IMR-90 (cell line): Measurements from ENCODE around the gene AMDHD2. TPM values are rescaled to one million over a fixed set of nuclear protein-coding genes. Genes with fewer than 3 reads are reported as not detected.
A peak's percentile ranks its signal among the peaks of the same experiment; 100 is the strongest.

Experiments used
- ATAC-seq: fragments of 200-7000 bp; cut with Tn5 transposase; 2 replicates; pipeline ENCODE4 v1.9.1; 2020; ENCODE audit warnings: low read depth, mild to moderate bottlenecking, moderate library complexity
- BruUV-seq: library from RNA; stranded (reverse); fragments of 400-500 nt; replicated peaks from 2 replicates; lab custom pipeline; 2021; lab: Mats Ljungman, UMichigan
- CTCF ChIA-PET: fragments of 300-600 bp; formaldehyde crosslinking; extraction: SDS; loops from one replicate; lab custom pipeline; 2021; ENCODE audit warnings: antibody characterized with exemption; lab: Yijun Ruan, JAX
- POLR2A ChIA-PET: fragments of 300-600 bp; sonication (Branson Sonifier 250); formaldehyde crosslinking; loops from one replicate; lab custom pipeline; 2022; ENCODE audit warnings: antibody characterized with exemption; ENCODE audit not compliant: unreplicated experiment; lab: Charles Lee
- DNase-seq: peaks from one replicate; pipeline ENCODE4 v3.0.0; 2013
- H2AFZ ChIP-seq: replicated peaks from 2 replicates; pipeline ENCODE3; 2013; ENCODE audit warnings: low read length, mild to moderate bottlenecking; ENCODE audit not compliant: poor library complexity
- H2AK5ac ChIP-seq: 2 replicates; pipeline ENCODE4 v1.6.1; 2013; ENCODE audit warnings: low read depth, low read length, inconsistent platforms
- H2AK9ac ChIP-seq: replicated peaks from 2 replicates; pipeline ENCODE3; 2013; ENCODE audit warnings: mild to moderate bottlenecking, low read depth, low read length, moderate library complexity; ENCODE audit not compliant: poor library complexity
- H2BK120ac ChIP-seq: 2 replicates; pipeline ENCODE4 v1.6.1; 2013; ENCODE audit warnings: low read depth, low read length, inconsistent platforms
- H2BK15ac ChIP-seq: 3 replicates; pipeline ENCODE4 v1.6.1; 2013; ENCODE audit warnings: low read depth, low read length, inconsistent platforms
- H2BK20ac ChIP-seq: 2 replicates; pipeline ENCODE4 v1.6.1; 2013; ENCODE audit warnings: low read depth, mild to moderate bottlenecking, inconsistent platforms, low read length, moderate library complexity
- H2BK5ac ChIP-seq: 2 replicates; pipeline ENCODE4 v1.6.1; 2013; ENCODE audit warnings: mild to moderate bottlenecking, low read depth, low read length, inconsistent platforms; ENCODE audit not compliant: poor library complexity, severe bottlenecking
- H3K14ac ChIP-seq: replicated peaks from 2 replicates; pipeline ENCODE4 v1.6.1; 2013; ENCODE audit warnings: low read depth, low read length, inconsistent platforms
- H3K18ac ChIP-seq: 2 replicates; pipeline ENCODE4 v1.6.1; 2013; ENCODE audit warnings: low read depth, low read length, control low read depth
- H3K23ac ChIP-seq: 2 replicates; pipeline ENCODE4 v1.6.1; 2013; ENCODE audit warnings: low read depth, low read length, inconsistent platforms
- H3K27ac ChIP-seq: 2 replicates; pipeline ENCODE4 v1.5.1; 2013; ENCODE audit warnings: mild to moderate bottlenecking, control low read depth, low read length; ENCODE audit not compliant: insufficient read depth
- H3K27me3 ChIP-seq: 2 replicates; pipeline ENCODE4 v1.6.1; 2013; ENCODE audit warnings: low read length; ENCODE audit not compliant: control insufficient read depth, insufficient read depth
- H3K36me3 ChIP-seq: 2 replicates; pipeline ENCODE4 v1.6.1; 2013; ENCODE audit warnings: low read length, mixed read lengths; ENCODE audit not compliant: control insufficient read depth, insufficient read depth
- H3K4ac ChIP-seq: 2 replicates; pipeline ENCODE4 v1.6.1; 2013; ENCODE audit warnings: low read depth, low read length, inconsistent platforms
- H3K4me1 ChIP-seq: 2 replicates; pipeline ENCODE4 v1.6.1; 2013; ENCODE audit warnings: low read length, mixed read lengths; ENCODE audit not compliant: control insufficient read depth, insufficient read depth
- H3K4me2 ChIP-seq: 2 replicates; pipeline ENCODE4 v1.6.1; 2013; ENCODE audit warnings: low read depth, mild to moderate bottlenecking, control low read depth, low read length, moderate library complexity
- H3K4me3 ChIP-seq: 2 replicates; pipeline ENCODE4 v1.5.1; 2013; ENCODE audit warnings: low read depth, mild to moderate bottlenecking, control low read depth, low read length, moderate library complexity; ENCODE audit not compliant: insufficient read depth
- H3K56ac ChIP-seq: 2 replicates; pipeline ENCODE4 v1.6.1; 2013; ENCODE audit warnings: low read length, inconsistent platforms; ENCODE audit not compliant: insufficient read depth; ENCODE audit errors: extremely low read depth
- H3K79me1 ChIP-seq, 2 experiments: 2 replicates each; pipeline ENCODE4 v1.6.1; 2013; ENCODE audit warnings: low read length in 2 of 2, inconsistent platforms in 1 of 2, low read depth in 1 of 2
- H3K9ac ChIP-seq: 2 replicates; pipeline ENCODE4 v1.6.1; 2013; ENCODE audit warnings: low read depth, low read length, control low read depth
- H3K9me1 ChIP-seq: 2 replicates; pipeline ENCODE4 v1.6.1; 2013; ENCODE audit warnings: low read length, inconsistent platforms; ENCODE audit not compliant: insufficient read depth
- H3K9me3 ChIP-seq: 2 replicates; pipeline ENCODE4 v1.6.1; 2013; ENCODE audit warnings: low read length; ENCODE audit not compliant: control insufficient read depth, insufficient read depth
- H4K20me1 ChIP-seq: 2 replicates; pipeline ENCODE4 v1.6.1; 2013; ENCODE audit warnings: low read length, inconsistent platforms; ENCODE audit not compliant: insufficient read depth
- H4K5ac ChIP-seq: 2 replicates; pipeline ENCODE4 v1.6.1; 2013; ENCODE audit warnings: mild to moderate bottlenecking, low read depth, low read length, control low read depth
- H4K8ac ChIP-seq, 2 experiments: 2 replicates each; pipeline ENCODE4 v1.6.1; 2013; ENCODE audit warnings: low read depth in 2 of 2, low read length in 2 of 2, control low read depth in 1 of 2, inconsistent platforms in 1 of 2
- H4K91ac ChIP-seq: 2 replicates; pipeline ENCODE4 v1.6.1; 2013; ENCODE audit warnings: low read depth, low read length, inconsistent platforms; ENCODE audit not compliant: insufficient read depth
- BHLHE40 ChIP-seq: fragments of 150-350 bp; IDR thresholded peaks from 2 replicates; pipeline ENCODE4 v1.6.1; 2016; ENCODE audit warnings: mild to moderate bottlenecking, low read depth, low read length
- CEBPB ChIP-seq: IDR thresholded peaks from 2 replicates; pipeline ENCODE4 v1.6.1; 2012; ENCODE audit warnings: low read depth, low read length, improper control_type of control experiment
- CHD1 ChIP-seq: IDR thresholded peaks from 2 replicates; pipeline ENCODE4 v1.6.1; 2012; ENCODE audit warnings: low read depth, low read length, improper control_type of control experiment
- FOS ChIP-seq: fragments of 150-350 bp; IDR thresholded peaks from 2 replicates; pipeline ENCODE4 v1.6.1; 2016; ENCODE audit warnings: low read depth, low read length
- MAFK ChIP-seq: IDR thresholded peaks from 2 replicates; pipeline ENCODE4 v1.6.1; 2012; ENCODE audit warnings: low read depth, low read length, improper control_type of control experiment
- MAZ ChIP-seq: IDR thresholded peaks from 2 replicates; pipeline ENCODE4 v1.6.1; 2012; ENCODE audit warnings: low read depth, mild to moderate bottlenecking, low read length, improper control_type of control experiment, moderate library complexity, borderline replicate concordance
- MXI1 ChIP-seq: IDR thresholded peaks from 2 replicates; pipeline ENCODE4 v1.6.1; 2012; ENCODE audit warnings: low read depth, mild to moderate bottlenecking, low read length, moderate library complexity, borderline replicate concordance
- NFE2L2 ChIP-seq: fragments of 150-350 bp; IDR thresholded peaks from 2 replicates; pipeline ENCODE4 v1.6.1; 2016; ENCODE audit warnings: low read depth, mild to moderate bottlenecking, low read length
- POLR2A ChIP-seq: IDR thresholded peaks from 2 replicates; pipeline ENCODE4 v1.6.1; 2012; ENCODE audit warnings: mild to moderate bottlenecking, low read depth, low read length
- RAD21 ChIP-seq: IDR thresholded peaks from 2 replicates; pipeline ENCODE4 v1.6.1; 2012; ENCODE audit warnings: low read length, improper control_type of control experiment
- RFX5 ChIP-seq: IDR thresholded peaks from 2 replicates; pipeline ENCODE4 v1.8.0; 2012; ENCODE audit warnings: low read depth, mild to moderate bottlenecking, low read length, moderate library complexity
- SMC3 ChIP-seq: fragments of 150-350 bp; IDR thresholded peaks from 2 replicates; pipeline ENCODE4 v1.6.1; 2016; ENCODE audit warnings: low read depth, mild to moderate bottlenecking, antibody characterized with exemption, low read length, moderate library complexity
- WGBS, 2 experiments: methylation state at CpG; one replicate each; pipeline versions ENCODE4 v1.1.5 to v1.1.7; 2013; ENCODE audit warnings: missing lambda C conversion rate in 2 of 2; ENCODE audit not compliant: insufficient read length in 1 of 2; ENCODE audit errors: extremely low coverage in 2 of 2; 5-methylcytosine and 5-hydroxymethylcytosine counted together
- dilution Hi-C: fragments of 300-500 bp; cut with HindIII; formaldehyde crosslinking; loops from one replicate; pipeline ENCODE4 v1.14.3; 2018; ENCODE audit warnings: low sequenced_read_pairs; ENCODE audit not compliant: unreplicated experiment
- in situ Hi-C: fragments of 300-500 bp; cut with MboI; formaldehyde crosslinking; loops from 3 replicates; pipeline ENCODE4 v1.14.3; 2019; ENCODE audit warnings: low sequenced_read_pairs, inconsistent platforms, mixed read lengths
- intact Hi-C: fragments of 100-400 bp; cut with micrococcal nuclease; formaldehyde crosslinking; loops from 2 replicates; pipeline ENCODE4 v1.10.0; 2022
- polyA plus RNA-seq, 3 experiments: library from polyadenylated mRNA; depleted of rRNA; stranded (reverse); fragments of >200 nt; gene quantifications; 2 replicates each; pipeline ENCODE4 v1.2.3, GENCODE V29; 2012; ENCODE audit warnings: low replicate concordance in 1 of 3
- total RNA-seq: library from RNA; depleted of rRNA; stranded (reverse); fragments of >200 nt; gene quantifications from 2 replicates; pipeline ENCODE4 v1.2.3, GENCODE V29; 2012
- TF ChIP-seq, protein P1 (sequence below): conservative IDR thresholded peaks from 2 replicates; pipeline ENCODE4 v1.5.1; 2012; ENCODE audit warnings: mild to moderate bottlenecking, low read depth, low read length, improper control_type of control experiment
- TF ChIP-seq, protein P2 (sequence below): fragments of 150-350 bp; IDR thresholded peaks from 2 replicates; pipeline ENCODE4 v1.6.1; 2016; ENCODE audit warnings: low read depth, mild to moderate bottlenecking, low read length, moderate library complexity, borderline replicate concordance
- TF ChIP-seq, protein P3 (sequence below): fragments of 150-350 bp; IDR thresholded peaks from 2 replicates; pipeline ENCODE4 v1.6.1; 2017; ENCODE audit warnings: mild to moderate bottlenecking, antibody characterized with exemption, low read length, low read depth

AMDHD2 gene
- total and polyA plus RNA-seq, 2 of the 4 experiments (the other 2 are of a cell fraction), result 10.6 to 30.3 TPM

DNA sequence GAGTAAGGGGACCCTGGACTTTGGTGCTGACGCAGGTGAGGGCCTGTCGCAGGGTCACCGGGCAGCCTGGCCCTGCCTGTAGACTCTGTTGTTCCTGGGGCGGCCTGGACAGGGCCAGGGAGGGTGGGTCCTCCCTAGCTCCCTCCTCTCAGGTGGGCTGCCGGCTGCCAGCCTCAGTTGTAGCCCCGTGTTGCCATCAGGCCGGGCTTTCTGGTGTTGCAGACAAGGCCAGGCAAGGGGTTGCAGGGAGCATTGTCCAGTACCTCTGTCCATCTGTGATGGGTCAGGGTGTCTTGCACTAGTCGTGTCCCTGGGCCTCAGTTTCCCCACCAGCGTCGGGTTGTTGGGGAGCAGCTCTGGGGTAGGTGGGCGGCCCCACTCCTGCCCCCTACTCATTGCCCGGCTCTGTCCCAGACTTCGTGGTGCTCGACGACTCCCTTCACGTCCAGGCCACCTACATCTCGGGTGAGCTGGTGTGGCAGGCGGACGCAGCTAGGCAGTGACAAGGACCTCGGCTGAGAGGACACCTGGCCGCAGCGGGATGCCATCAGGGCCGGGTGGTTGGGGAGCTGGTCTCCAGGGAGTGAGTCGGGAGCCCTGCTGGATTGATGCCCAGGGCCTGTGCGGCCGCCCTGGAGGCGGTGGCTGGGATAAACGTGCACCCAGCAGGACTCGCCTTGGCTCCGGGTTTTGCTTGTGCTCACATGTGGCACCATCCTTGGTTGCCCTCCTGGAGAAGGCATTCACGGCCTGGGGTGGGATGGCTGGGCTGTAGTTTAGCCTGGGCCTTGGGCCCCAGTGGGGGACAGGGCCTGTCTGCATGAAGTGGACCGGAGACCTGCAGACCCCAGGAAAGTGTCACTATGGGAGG lies 9.1 kb downstream of the AMDHD2 start:
- no peak for ATAC-seq
- Histone ChIP-seq H3K23ac (no peak overlapping the region), H2BK5ac (no peak overlapping the region), H4K20me1 (no peaks in the 10 kb centered on the region; the same call in none of the 2 replicates), H3K79me1 (peaks cover 4 to 33% of the 10 kb centered on the region in 2 experiments; a peak in 3 of 4 replicates), H3K4ac (no peak overlapping the region), H3K14ac (no peak overlapping the region), H3K4me3 (no peak overlapping the region), H3K9me1 (0 out of 2 replicates have a peak, but pooled peaks cover 4% of the 10 kb centered on the region), H3K27ac (no peak overlapping the region), H3K9me3 (no peaks in the 10 kb centered on the region), H4K5ac (no peak overlapping the region), H2AK5ac (no peak overlapping the region), H3K36me3 (peaks cover 44% of the 10 kb centered on the region), H2BK20ac (no peak overlapping the region), H4K91ac (no peak overlapping the region), H3K9ac (no peak overlapping the region), H2AFZ (no peak overlapping the region), H3K56ac (no peak overlapping the region), H3K4me1 (peaks cover 10% of the 10 kb centered on the region), H3K4me2 (no peak overlapping the region), H2BK120ac (no peak overlapping the region), H3K18ac (no peak overlapping the region), H4K8ac (no peak overlapping the region), H3K27me3 (no peaks in the 10 kb centered on the region), H2BK15ac (no peak overlapping the region), H2AK9ac (no peak overlapping the region)
- WGBS, 2 experiments, result 90% methylated on average over 19 of the region's 32 CpGs; no CpG with 5 or more reads in 1 of the 2 experiments
- POLR2A ChIA-PET, result interaction anchor here (0.9 kb wide), 1 partner anchor 9 kb away, joined by 3 read pairs; the partner anchor contains the start of gene AMDHD2
- intact Hi-C loops (no loop called here), dilution Hi-C loops (no loop called here), in situ Hi-C loops (no loop called here)
- CTCF ChIA-PET, result no interaction called here
- TF ChIP-seq MAFK (no peak), RAD21 (no peak), NFE2L2 (no peak), FOS (no peak), CEBPB (no peak), MAZ (no peak), RFX5 (no peak), POLR2A (no peak), MXI1 (no peak), CHD1 (no peak), BHLHE40 (no peak), SMC3 (no peak)
- TF ChIP-seq, protein P1, sequence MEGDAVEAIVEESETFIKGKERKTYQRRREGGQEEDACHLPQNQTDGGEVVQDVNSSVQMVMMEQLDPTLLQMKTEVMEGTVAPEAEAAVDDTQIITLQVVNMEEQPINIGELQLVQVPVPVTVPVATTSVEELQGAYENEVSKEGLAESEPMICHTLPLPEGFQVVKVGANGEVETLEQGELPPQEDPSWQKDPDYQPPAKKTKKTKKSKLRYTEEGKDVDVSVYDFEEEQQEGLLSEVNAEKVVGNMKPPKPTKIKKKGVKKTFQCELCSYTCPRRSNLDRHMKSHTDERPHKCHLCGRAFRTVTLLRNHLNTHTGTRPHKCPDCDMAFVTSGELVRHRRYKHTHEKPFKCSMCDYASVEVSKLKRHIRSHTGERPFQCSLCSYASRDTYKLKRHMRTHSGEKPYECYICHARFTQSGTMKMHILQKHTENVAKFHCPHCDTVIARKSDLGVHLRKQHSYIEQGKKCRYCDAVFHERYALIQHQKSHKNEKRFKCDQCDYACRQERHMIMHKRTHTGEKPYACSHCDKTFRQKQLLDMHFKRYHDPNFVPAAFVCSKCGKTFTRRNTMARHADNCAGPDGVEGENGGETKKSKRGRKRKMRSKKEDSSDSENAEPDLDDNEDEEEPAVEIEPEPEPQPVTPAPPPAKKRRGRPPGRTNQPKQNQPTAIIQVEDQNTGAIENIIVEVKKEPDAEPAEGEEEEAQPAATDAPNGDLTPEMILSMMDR, result no peak
- TF ChIP-seq, protein P2, sequence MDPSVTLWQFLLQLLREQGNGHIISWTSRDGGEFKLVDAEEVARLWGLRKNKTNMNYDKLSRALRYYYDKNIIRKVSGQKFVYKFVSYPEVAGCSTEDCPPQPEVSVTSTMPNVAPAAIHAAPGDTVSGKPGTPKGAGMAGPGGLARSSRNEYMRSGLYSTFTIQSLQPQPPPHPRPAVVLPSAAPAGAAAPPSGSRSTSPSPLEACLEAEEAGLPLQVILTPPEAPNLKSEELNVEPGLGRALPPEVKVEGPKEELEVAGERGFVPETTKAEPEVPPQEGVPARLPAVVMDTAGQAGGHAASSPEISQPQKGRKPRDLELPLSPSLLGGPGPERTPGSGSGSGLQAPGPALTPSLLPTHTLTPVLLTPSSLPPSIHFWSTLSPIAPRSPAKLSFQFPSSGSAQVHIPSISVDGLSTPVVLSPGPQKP, result no peak
- TF ChIP-seq, protein P3, sequence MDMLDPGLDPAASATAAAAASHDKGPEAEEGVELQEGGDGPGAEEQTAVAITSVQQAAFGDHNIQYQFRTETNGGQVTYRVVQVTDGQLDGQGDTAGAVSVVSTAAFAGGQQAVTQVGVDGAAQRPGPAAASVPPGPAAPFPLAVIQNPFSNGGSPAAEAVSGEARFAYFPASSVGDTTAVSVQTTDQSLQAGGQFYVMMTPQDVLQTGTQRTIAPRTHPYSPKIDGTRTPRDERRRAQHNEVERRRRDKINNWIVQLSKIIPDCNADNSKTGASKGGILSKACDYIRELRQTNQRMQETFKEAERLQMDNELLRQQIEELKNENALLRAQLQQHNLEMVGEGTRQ, result no peak
- no TSS peak for BruUV-seq
- peak; percentile 12 for DNase-seq
